Kidney glomerular epithelial cell (primary cell): Measurements from ENCODE around the gene TAF1B.
A peak's percentile ranks its signal among the peaks of the same experiment; 100 is the strongest.

Experiments
- DNase-seq: peaks from one replicate; lab custom pipeline; 2025; lab: John Stamatoyannopoulos, UW

TAF1B gene

DNA sequence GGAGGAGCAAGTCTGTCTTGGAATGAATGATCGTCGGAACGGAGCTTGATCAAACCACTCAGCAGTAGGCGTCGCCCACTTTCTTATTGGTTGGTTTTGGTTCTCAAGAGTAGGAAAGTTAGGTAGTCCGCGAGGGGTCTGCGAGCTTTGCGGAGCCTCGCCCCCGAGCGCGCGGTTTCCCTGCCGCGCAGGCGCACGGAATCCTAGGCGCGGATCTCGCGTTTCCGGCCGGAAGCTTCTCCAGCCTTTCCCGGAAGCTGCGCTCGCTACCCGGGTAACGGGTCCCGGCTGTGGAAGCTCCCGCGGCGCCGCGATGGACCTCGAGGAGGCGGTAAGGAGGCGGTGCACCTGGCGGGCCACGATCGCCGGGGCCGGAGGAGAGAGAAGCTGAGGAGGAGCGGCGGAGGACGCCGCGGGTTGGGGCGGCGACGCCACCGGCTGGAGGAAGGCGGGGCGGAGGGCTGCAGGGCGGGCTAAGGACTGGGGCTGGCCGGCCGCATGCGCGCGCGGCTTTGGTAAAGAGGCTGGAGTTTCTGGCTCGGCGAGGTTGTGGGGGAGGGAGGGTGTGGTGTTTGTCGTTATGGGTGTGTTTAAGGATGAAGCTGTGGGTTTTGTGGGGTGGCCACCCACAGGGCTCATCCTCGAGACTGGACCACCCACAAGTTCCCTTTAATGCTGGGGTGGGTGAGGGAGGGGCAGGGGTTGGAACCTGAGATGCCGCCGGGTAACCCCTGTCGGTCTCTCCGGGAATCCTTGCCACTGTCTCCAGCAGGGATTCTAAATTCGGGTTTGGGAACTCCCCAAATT, at the start of gene TAF1B:
TSS of gene TAF1B (plus strand) at position 246 of the 807 bp plus-strand sequence. CDS start at position 314, 68 bp downstream.
- peak; percentile 91 for DNase-seq

DNA sequence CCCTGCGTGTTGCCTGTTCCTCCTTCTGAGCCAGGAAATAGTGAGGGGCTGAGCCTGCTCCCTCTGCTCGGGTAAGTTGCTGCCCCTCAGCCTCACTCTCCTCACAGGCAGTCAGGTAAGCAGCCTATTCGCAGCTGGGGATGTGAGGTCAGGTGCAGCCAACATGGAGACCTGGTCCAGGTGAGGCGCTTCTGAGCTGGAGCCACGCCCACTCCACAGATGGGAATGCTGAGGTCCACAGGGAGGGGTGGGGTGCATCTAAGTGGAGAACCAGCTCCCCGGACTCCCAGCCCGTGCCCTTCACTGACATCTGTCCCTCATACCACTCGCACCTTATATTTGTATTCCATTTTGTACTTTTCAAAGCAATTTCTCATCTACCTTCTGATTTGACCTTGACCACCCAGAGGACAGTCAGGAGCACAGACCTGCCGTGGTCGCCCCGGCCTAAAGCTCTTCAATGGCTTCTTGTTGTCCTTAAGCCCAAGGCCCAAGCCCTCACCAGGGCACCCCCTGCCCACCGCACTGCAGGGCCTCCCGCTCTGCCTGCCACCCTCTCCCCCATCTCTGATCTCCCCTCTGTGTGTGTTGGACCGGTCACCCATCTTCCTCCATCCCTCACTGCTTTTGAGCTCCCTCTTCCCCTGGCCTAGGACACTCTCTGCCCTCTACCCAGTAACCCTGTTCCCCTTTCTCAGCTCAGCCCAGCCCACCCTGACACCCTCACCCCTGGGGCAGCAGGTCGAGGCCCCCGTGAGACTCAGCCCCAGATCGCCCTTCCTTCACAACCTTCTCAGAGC, 49.2 kb upstream of the TAF1B start:
- DNase-seq: no peak

DNA sequence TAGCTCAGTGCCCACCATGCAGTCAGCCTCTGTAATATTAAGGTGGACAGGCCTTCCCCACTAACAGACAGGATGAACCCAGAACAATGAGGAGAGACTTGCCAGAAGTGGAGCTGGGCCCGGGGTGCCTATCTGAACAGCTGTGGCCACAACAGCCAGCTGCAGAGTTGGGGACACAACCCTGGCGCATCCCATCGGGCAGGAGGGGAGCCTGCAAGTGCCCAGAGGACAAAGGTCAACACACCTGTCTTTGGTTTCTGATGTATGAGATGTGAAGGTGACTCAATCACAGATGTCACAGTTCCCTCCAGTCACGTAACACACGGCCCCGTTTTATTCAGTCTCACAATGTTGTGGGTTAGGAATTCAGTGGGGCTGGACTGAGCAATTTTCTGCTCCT, 48.2 kb upstream of the TAF1B start:
- no peak for DNase-seq

DNA sequence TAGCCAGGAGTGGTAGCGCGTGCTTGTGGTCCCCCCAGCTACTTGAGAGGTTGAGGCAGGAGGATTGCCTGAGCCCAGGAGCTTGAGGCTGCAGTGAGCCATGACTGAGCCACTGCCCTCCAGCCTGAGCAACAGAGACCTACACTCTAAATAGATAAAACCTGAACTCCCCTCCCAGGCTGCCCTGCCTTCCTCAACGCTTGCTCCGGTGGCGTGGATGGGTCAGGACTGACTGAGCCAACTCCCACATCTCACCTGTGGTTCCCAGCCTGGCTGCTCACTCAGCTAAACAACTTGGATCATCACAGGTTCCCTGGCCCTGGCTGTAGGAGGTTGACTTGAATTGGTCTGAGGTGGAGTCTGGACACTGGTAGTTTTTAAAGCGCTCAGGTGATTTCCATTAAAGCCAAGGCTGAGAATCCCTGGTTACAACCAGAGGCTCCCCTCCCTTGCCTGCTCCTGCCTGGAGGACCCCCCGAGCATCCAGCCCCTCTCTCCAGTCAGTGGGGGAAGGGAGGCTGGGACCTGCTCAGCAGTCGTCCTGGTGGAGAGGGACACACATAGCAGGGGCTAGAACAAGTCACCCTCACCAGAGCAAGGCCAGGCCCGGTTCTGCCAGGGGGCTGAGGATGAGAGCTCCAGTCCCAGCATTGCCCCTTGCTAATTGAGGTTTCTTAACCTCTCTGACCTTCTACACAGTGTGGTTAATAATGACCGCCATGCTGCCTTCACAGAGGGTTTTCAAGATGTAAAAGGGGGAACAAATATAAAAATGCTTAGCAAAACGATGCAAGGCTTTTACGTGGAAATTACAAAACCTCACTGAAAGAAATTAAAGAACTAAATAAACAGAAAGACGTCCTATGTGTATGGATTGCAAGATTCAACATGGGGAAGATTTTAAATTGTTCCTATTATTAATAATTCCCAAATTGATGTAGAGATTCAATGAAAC, 46.9 kb upstream of the TAF1B start:
- no peak for DNase-seq

DNA sequence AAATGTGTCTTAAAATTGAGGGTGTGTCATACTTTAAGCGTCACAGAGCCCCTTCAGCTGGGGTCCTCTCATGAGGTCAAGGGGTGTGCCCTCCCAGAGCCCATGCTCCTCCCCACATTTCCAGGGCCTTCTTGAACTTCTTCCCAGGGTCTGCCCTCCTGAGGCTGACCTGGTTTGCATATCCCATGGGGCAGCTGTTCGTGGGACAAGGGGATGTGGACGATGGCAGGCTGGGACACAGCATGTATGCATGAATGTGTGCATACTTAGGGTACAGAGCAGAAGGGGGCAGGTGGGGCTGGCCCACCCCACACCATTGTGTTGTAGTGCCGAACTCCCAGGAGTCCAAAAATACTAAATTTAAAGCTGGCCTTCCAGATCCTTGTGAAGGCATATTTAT, 46.2 kb upstream of the TAF1B start:
- DNase-seq: no peak

DNA sequence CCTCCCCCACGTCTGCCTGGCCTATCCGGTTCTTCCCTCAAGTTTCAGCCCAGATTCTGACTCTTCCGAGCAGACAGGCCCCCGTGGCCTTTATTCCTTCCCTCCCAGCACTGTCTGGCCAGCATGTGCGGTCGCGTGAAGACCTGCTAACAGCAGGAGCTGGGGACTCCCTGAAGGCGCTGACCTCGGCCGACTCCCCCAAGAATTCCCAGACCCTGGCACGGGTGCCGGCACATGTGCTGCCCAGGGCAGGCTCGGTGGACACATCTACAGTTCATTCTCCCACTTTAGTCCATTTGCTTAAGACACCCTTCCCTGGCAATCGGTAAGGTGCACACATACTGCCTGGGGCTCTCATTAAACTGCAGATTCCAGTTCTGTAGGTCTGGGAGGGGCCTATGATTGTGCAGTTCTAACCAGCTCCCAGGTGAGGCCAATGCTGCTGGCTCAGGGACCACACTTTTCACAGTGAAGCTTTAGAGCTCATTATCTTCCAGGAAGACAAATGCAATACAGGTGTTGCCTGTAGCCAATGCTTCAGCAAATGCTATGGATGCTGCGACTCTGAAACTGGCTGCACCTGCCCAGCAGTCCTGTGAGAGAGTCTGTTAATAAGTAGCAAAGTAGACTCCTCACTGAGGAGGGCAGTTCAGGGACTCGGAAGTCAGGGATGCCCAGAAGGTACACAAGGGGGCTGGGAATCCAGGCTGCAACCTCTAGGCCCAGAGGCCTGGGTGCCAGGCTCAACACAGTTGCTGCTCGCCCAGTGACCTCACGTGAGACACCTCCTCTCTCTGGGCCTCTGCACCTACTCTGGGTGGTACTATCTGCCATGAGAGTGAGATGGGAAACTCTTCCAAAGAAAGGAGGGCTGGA, 45.4 kb upstream of the TAF1B start:
- no peak for DNase-seq

DNA sequence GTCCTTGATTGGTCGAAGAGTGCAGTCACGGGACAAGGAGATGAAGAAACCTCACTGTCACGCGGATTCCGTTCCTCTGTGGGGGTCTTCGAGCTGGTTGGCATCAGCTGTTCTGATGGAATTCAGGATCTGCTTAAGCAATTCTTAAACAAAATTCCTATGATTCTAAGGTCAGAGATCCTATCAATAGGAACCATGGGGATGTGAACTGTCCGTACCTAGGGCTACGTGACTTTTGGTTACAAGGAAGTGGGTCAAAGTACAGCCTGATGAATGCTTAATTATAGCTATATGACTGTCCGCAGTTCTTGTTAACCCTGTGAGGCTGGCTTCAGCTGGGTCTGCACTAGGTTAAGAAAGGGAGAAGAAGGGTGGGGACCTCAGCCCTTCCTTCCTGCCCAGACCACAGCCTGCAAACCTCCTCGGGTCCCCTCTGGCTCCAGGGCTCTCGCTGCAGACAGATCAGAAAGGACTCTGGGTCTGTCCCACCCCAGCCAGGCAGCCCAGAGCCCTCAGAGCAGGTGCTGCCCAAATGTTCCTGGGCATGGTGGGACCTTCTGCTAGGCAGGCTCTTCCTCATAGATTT, 44.2 kb upstream of the TAF1B start:
- no peak for DNase-seq

DNA sequence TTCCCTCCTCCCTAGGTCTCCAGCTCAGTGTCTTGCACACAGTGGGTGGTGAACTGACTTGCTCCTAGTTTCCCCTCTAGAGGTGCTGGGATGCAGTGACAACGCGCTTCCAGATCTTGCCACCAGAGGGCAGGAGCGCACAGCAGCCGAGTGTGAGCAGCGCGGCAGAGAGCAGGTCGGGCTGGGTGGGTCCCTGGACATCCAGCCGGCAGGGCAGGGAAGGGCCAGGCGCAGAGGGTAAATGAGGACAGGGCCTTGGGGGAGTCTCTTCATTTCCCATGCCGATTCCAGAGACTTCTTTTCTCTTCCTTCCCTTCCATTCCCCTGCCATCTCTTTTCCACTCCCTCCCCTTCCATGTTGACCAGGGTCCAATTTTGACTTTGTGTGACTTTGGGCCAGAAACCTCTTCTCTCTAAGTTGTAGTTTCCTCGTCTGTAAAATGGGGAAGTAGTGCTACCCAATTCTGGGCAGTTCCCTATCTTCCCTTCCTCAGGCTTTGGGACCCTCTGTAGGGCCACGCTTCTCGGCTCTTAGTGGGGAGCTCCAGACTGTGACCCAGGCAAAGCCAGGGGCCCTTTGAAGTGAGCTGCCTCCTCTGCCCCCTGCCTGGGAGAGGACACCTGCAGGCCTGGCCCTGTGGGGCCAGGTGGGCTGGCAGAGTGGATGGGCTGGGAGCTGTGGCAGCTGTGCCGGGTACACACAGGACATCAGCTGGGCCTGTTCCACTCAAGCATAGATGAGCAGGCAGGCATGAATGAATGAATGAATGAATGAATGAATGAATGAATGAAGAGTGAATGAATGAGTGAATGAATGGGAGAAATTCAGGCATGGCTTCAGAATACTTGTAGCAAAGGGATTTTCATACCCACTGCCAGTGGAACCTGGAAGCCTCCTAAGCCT, 43.3 kb upstream of the TAF1B start:
- peak; percentile 75 for DNase-seq

DNA sequence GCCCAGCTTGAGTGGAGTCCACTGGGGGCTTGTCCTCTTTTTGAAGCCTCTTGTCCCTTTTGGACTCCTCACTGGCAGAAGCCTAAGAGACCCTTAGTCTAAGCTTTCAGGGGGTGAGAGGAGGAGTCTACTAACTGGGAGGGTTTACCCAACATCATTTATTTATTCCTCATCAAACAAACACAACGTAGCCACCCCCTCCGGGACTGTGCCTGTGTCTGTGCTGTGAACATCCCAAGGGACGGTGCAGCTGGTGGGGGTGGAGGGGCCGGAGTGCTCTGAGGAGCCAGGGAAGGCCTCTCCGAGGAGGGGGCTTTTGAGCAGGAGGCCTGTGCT, 42.7 kb upstream of the TAF1B start:
- no peak for DNase-seq

DNA sequence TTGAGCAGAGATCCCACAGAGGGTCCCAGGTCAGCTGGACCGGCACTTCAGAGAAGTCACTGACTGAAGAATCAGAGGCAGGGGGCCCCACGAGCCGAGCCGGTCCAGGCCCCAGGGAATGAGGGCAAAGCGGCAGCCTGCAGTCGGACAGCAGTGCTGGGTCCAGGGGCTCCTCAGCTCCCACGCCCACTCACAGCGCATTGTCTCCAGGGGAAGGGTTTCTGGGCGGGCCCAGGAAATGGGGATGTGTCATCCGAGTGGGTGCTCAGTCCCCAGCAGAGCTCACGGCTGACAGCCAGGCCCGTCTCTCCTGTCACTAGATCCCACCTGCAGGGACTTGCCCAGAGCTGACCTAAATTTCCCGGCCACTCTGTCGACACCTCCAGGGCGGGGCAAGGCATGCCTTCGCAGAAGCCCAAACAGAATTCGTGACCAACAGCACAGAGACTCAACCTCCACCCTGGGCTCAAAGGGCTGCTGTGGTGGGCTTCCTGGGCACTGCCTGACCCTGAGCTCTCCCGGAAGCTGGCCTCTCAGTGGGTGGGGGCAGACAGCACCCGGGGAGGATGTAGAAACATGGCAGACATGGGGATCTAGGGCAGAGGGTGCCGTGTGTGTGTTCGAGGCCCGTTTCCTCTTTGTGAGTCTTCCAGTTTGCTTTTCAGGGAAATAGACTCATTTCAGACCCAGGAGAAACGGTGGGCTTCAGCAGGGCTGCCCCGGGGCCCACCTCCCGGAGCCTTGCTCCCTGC, 42.1 kb upstream of the TAF1B start:
- no peak for DNase-seq

DNA sequence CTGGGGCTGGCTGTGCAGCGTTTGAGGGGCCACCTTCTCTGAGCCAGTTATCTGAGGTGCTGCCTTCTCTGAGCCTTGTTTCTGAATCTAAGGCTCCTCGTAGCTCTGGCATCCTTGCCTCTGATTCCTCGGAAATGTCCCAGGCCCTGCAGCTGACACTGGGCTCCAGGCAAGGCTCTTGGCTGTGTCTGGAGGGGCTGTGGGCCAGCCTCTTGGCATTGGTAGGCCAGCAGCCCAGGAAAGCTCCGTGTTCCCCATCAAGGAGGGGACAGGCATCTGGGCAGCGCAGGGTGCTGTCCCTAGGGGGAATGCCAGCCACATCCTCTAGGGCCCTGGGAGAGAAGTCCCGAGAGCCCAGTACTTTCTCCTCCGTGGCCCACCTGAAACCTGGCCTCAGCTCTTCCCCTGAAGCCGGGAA, 40.7 kb upstream of the TAF1B start:
- DNase-seq: no peak

DNA sequence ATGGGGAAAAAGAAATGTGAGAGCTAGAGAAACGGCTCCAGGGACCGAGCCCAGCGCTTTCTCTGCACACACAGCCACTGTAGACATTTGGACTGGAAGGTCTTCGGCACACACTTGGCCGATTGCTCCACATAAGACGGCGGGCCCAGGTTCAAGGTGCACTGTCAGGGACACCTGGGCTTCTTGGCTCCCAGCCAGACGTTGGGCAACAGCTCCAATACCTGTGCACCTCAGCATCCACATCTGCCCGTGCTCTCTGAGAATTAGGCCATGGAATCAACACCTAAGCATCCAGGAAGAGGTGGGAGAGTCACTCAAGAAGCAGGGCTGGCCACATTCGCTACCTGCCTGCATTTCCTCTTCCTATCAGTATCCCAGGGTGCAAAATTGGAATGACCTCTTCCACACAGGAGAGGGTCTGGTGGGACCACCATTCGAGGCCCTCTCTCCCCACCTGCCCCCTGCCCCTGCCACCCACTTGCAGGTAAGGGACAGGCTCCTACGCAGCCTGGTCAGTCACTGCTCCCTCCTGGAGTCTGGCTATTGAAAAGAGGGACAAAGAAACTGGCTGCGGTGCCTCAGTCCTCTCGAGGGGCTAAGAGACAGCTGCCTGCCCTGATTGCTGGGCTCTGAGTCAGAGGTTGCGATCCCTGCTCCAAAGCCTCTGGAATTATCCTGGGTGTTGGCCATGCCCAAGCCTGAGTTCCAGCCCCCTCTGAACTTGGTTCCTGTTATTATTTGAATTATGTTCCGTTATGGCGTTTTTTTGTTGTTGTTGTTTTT, 40.1 kb upstream of the TAF1B start:
- DNase-seq: no peak

DNA sequence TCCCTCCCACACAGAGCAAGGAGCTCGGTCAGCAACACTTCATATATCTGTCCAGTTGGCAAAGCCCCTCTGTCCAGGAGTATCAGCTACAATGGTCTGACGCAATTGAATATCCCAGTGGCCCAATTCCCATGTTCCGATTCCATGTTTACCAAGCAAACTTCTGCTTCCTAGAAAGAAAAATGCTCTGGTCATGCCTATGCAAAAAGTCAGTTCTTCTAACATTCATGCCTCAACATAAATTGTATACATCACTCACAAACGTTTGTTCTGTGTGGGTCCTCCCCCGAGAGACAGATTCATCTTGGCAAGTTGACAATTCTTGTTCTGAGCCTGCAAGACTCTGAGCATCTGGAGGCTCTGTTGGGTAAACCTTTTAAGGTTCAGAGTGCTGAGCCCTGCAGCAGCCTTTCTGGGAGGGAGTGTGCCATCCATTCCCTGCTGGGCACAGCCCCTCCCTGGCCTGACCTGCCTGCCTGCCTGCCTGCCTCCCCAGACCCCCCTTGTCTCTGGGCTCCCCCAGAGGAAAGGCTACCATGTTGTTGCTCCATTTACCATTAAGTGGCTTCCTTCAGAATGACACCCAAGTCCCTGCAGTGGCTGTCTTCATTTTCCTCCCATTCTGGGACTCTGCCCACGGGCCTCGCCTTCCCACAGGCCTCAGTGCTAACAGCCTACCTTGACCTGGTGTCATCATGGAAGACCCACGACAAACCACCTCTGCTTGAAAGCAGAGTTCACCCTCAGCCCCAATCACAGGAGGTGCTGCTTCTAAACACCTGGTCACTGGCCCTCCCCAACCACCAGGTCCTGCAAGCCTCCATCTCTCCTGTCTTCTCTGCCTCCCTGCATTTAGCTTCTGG, 37.6 kb upstream of the TAF1B start:
- no peak for DNase-seq

DNA sequence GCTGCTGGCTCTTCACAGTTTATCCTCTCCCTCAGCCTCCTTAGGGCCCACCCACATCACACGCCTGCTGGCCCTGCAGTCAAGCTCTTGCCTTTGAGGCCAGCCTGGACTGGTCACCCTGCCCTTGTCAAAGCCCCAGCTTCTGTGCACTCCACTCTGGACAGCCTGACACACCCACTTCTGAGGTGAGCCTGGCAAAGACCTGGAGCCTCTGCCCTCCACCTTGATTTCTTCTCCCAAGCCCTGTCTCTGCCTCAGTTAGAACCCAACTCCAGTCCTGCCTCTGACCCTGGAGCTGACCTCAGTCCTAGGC, 37.0 kb upstream of the TAF1B start:
- no peak for DNase-seq

DNA sequence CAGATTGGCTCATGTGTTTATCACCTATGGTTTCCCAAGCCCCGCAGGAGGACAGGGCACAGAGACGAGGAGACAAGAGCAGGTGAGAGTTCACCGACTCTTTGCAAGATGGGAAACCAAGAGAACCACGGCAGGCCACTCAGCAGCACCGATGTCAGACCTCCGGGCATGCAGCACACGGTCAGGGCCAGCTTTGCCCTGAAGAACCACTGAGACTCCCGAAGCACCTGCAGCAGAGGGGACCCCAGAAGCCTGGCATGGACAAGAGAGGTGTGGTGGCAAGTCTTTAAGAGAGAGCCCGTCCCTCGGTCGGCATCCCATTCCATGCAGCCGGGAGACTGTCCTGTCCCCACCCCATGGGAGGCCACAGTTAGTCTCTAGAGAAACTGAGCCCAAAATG, 36.6 kb upstream of the TAF1B start:
- no peak for DNase-seq

DNA sequence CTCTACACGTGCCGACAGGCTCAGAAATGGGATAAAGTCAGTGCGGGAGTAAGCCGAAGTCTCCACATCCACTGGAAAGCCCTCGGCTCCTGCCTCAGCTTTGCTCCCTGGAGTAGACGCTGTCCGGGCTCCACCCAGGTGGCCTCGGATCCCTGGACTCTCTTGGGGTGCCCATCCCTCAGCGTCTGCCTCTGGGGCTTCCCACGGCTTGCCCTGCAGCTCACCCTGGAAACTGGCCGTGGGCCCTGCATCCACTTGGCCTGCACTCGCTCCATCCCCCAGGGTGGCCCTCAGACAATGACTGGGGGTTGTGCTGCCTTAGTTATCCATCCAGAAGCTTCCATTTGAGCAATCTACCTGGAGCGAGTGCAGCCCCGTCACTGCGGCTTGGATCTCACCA, 36.2 kb upstream of the TAF1B start:
- no peak for DNase-seq

DNA sequence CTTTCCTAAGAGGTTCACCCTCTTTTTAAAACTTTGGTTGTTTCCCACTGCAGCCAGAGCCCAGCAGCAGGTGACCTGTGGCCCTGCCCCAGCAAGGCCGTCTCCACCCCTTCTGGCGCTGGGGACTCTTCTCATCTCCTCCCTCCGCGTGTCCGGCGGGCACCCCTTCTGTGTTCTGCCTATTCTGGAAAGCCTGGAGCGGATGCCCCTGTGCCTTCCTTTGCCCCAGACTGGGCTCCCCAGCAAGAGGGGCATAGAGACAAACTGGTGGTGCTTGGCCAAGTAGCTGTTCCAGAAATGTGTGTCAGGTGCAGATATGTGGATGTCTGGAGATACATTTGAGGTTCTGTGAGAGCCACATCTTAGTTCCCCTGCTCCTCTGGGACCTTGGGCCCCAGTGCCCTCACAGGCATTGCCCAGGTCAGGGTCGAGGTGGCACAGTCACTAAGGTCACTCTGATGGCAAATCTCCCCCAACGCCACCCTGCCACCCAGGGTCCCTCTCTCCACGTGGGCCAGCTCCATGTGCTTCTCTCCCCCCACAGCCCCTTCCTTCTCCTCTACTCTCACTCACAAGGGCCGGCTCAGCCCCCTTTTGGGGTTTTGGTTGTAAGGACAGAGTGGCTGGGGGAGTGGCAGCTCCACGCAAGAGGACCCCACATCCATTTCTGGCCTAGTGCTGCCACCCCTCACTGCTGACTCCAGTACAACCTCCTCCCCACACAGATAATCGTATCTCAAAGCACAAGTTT, 35.5 kb upstream of the TAF1B start:
- no peak for DNase-seq
